GM19372 (cell line): ENCODE data around the gene ELN.

Source experiments
- ATAC-seq: cut with Tn5 transposase; IDR thresholded peaks from one replicate; pipeline ENCODE4 v1.9.1; 2021; ENCODE audit warnings: mild to moderate bottlenecking, low read depth, moderate library complexity; ENCODE audit not compliant: unreplicated experiment

ELN gene

GRCh38 chr7:74022507-74022906, 5.5 kb upstream of the ELN start:
- no peak for ATAC-seq

GRCh38 chr7:74023092-74023536, 4.9 kb upstream of the ELN start:
- no peak for ATAC-seq

- ATAC-seq, result no peak
These were observed 4.2 kb upstream of the ELN start for GRCh38 chr7:74023786-74024185.

- ATAC-seq, result no peak
These were observed 2.8 kb upstream of the ELN start for GRCh38 chr7:74025146-74025545.

- no peak for ATAC-seq
These were observed 2.2 kb upstream of the ELN start for GRCh38 chr7:74025730-74026129.

GRCh38 chr7:74026406-74026902, 1.5 kb upstream of the ELN start:
- ATAC-seq, result no peak

GRCh38 chr7:74026903-74027682, 880 bp upstream of the ELN start:
- ATAC-seq, result no peak

- no peak for ATAC-seq
These were observed 407 bp downstream of the ELN start for GRCh38 chr7:74028321-74028838.

- no peak for ATAC-seq
These were observed 1.3 kb downstream of the ELN start for GRCh38 chr7:74029089-74029785.

- no peak for ATAC-seq
These were observed 2.0 kb downstream of the ELN start for GRCh38 chr7:74029991-74030415.

GRCh38 chr7:74030861-74031260, 2.9 kb downstream of the ELN start:
- ATAC-seq, result no peak

GRCh38 chr7:74031403-74032190, 3.6 kb downstream of the ELN start:
- ATAC-seq, result no peak

- ATAC-seq, result no peak
These were observed 4.2 kb downstream of the ELN start for GRCh38 chr7:74032191-74032490.

GRCh38 chr7:74032624-74033371, 4.8 kb downstream of the ELN start:
- no peak for ATAC-seq

GRCh38 chr7:74033372-74034311, 5.7 kb downstream of the ELN start:
- no peak for ATAC-seq

- no peak for ATAC-seq
These were observed 9.6 kb downstream of the ELN start for GRCh38 chr7:74037609-74038008.

GRCh38 chr7:74038194-74038961, 10.4 kb downstream of the ELN start:
- ATAC-seq, result no peak

- no peak for ATAC-seq
These were observed 11.4 kb downstream of the ELN start for GRCh38 chr7:74039337-74039736.
